Measurements from ENCODE around the gene ADD2. TPM values are rescaled to one million over a fixed set of nuclear protein-coding genes. Genes with fewer than 3 reads are reported as not detected.

The ADD2 gene
- total and polyA plus RNA-seq, 2 experiments from 2014 or later: 34.6 to 223 TPM

GRCh38 chr2:70651727-70652126, 116.3 kb downstream of the ADD2 start (continued):
- TF ChIP-seq ZNF462 (CRISPR knock-in tag; IDR thresholded peaks at IDR 0.05) (no peak), NANOG (IDR thresholded peaks at IDR 0.05; ENCODE audit: borderline replicate concordance) (no peak), EZH2phosphoT487 (IDR thresholded peaks at IDR 0.05; ENCODE audit: unreplicated experiment) (no peak)
- TF ChIP-seq, protein P1, sequence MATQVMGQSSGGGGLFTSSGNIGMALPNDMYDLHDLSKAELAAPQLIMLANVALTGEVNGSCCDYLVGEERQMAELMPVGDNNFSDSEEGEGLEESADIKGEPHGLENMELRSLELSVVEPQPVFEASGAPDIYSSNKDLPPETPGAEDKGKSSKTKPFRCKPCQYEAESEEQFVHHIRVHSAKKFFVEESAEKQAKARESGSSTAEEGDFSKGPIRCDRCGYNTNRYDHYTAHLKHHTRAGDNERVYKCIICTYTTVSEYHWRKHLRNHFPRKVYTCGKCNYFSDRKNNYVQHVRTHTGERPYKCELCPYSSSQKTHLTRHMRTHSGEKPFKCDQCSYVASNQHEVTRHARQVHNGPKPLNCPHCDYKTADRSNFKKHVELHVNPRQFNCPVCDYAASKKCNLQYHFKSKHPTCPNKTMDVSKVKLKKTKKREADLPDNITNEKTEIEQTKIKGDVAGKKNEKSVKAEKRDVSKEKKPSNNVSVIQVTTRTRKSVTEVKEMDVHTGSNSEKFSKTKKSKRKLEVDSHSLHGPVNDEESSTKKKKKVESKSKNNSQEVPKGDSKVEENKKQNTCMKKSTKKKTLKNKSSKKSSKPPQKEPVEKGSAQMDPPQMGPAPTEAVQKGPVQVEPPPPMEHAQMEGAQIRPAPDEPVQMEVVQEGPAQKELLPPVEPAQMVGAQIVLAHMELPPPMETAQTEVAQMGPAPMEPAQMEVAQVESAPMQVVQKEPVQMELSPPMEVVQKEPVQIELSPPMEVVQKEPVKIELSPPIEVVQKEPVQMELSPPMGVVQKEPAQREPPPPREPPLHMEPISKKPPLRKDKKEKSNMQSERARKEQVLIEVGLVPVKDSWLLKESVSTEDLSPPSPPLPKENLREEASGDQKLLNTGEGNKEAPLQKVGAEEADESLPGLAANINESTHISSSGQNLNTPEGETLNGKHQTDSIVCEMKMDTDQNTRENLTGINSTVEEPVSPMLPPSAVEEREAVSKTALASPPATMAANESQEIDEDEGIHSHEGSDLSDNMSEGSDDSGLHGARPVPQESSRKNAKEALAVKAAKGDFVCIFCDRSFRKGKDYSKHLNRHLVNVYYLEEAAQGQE (IDR thresholded peaks at IDR 0.05; ENCODE audit: unreplicated experiment): no peak

DNA sequence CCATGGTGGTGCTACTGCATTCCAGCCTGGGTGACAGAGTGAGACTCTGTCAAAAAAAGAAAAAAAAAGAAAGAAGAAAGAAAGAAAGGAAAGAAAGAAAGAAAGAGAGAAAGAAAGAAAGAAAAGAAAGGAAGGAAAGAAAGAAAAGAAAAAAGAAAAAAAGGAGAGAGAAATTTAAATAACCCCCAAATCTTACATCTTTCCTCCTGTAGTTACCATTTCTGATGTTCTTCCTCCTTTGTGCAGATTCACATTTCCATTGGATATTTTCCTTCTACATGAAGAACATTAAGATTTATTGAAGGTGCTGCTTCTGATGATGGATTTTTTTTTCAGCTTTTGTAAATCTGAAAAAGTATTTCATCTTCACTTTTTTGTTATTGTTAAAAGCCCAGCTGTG, 117.0 kb downstream of the ADD2 start:
- peaks cover 8% of the 10 kb centered on the region for H3K27me3 Mint-ChIP-seq (ENCODE audit: insufficient read depth, low read depth, poor library complexity)
- H3K36me3 Mint-ChIP-seq (ENCODE audit: low read depth): no peaks in the 10 kb centered on the region
- H3F3A ChIP-seq (replicated peaks; ENCODE audit: low read depth): no peaks in the 10 kb centered on the region
- no peak overlapping the region for H3K27ac ChIP-seq (ENCODE audit: low read depth)
- DNase-seq (ENCODE audit: low spot score) (no peak), ATAC-seq (no peak)
- no peaks in the 10 kb centered on the region for H3K9me3 Mint-ChIP-seq
- no peaks in the 10 kb centered on the region for H4K20me1 ChIP-seq (replicated peaks; ENCODE audit: insufficient read depth)
- peaks cover 5% of the 10 kb centered on the region; the same call in 1 of the 3 replicates for H3K4me1 Mint-ChIP-seq
- H3K4me3 ChIP-seq: no peak overlapping the region
- H3K4me1 ChIP-seq (ENCODE audit: insufficient read depth): peaks cover 5% of the 10 kb centered on the region; the same call in 1 of the 2 replicates
- H3K79me2 ChIP-seq (replicated peaks; ENCODE audit: insufficient read depth): no peaks in the 10 kb centered on the region
- H3K27me3 ChIP-seq (ENCODE audit: insufficient read depth): peaks cover 45% of the 10 kb centered on the region
- H3K36me3 ChIP-seq (ENCODE audit: insufficient read depth): no peaks in the 10 kb centered on the region
- H2AFZ ChIP-seq: no peak overlapping the region
- no peak overlapping the region for H3K4me3 Mint-ChIP-seq
- no peak overlapping the region for H3K27ac Mint-ChIP-seq
- no peaks in the 10 kb centered on the region for H3K9me2 ChIP-seq (ENCODE audit: insufficient read depth)
- no peak overlapping the region for H3K4me2 ChIP-seq
- TF ChIP-seq ZNF462 (CRISPR knock-in tag; IDR thresholded peaks at IDR 0.05): no peak

Measured in GM23338 (cell line).